Mesenchymal stem cell (in vitro differentiated cells and primary cell): ENCODE data around the gene ROCK1. TPM values are rescaled to one million over a fixed set of nuclear protein-coding genes. Genes with fewer than 3 reads are reported as not detected.

Source experiments
- DNase-seq: peaks from one replicate; pipeline ENCODE4 v3.0.0-alpha.2; 2013
- H2AFZ ChIP-seq: one replicate; pipeline ENCODE4 v1.6.1; 2013; ENCODE audit warnings: low read depth, mild to moderate bottlenecking, control low read depth, inconsistent platforms, low read length, moderate library complexity
- H2AK5ac ChIP-seq: 2 replicates; pipeline ENCODE4 v1.6.1; 2013; ENCODE audit warnings: low read length, moderate library complexity, mild to moderate bottlenecking, inconsistent platforms; ENCODE audit not compliant: severe bottlenecking
- H2BK120ac ChIP-seq: one replicate; pipeline ENCODE4 v1.6.1; 2013; ENCODE audit warnings: low read depth, mild to moderate bottlenecking, inconsistent platforms, low read length, moderate library complexity
- H2BK12ac ChIP-seq, 2 experiments: one replicate each; pipeline ENCODE4 v1.6.1; 2013; ENCODE audit warnings: inconsistent platforms in 2 of 2, low read length in 2 of 2, mild to moderate bottlenecking in 2 of 2, moderate library complexity in 2 of 2, control low read depth in 1 of 2
- H2BK15ac ChIP-seq: one replicate; pipeline ENCODE4 v1.6.1; 2013; ENCODE audit warnings: mild to moderate bottlenecking, low read depth, inconsistent platforms; ENCODE audit not compliant: poor library complexity, severe bottlenecking
- H2BK5ac ChIP-seq: 2 replicates; pipeline ENCODE4 v1.6.1; 2013; ENCODE audit warnings: low read depth, mild to moderate bottlenecking, low read length, control low read depth, inconsistent platforms; ENCODE audit not compliant: poor library complexity, severe bottlenecking
- H3K14ac ChIP-seq, 2 experiments: one replicate each; pipeline ENCODE4 v1.6.1; 2013; ENCODE audit warnings: inconsistent platforms in 2 of 2, low read length in 2 of 2, control low read depth in 1 of 2, mild to moderate bottlenecking in 1 of 2, moderate library complexity in 1 of 2
- H3K18ac ChIP-seq, 2 experiments: one replicate each; pipeline ENCODE4 v1.6.1; 2013; ENCODE audit warnings: inconsistent platforms in 2 of 2, low read length in 2 of 2, control low read depth in 1 of 2, low read depth in 1 of 2, mild to moderate bottlenecking in 1 of 2
- H3K23ac ChIP-seq, 2 experiments: one replicate each; pipeline ENCODE4 v1.6.1; 2013; ENCODE audit warnings: inconsistent platforms in 2 of 2, low read length in 2 of 2, mild to moderate bottlenecking in 2 of 2, moderate library complexity in 2 of 2, control low read depth in 1 of 2
- H3K27ac ChIP-seq: 2 replicates; pipeline ENCODE4 v1.5.1; 2013; ENCODE audit warnings: mild to moderate bottlenecking, moderate library complexity, low read length, control low read depth, inconsistent platforms; ENCODE audit not compliant: poor library complexity, severe bottlenecking
- H3K27me3 ChIP-seq, 2 experiments: 2 replicates each; pipeline versions ENCODE4 v1.6.1 to v1.7.0; 2013; ENCODE audit warnings: low read length in 2 of 2, mild to moderate bottlenecking in 2 of 2, moderate library complexity in 2 of 2, control low read depth in 1 of 2, inconsistent platforms in 1 of 2; ENCODE audit not compliant: control insufficient read depth in 1 of 2, insufficient read depth in 1 of 2
- H3K36me3 ChIP-seq, 2 experiments: 2 replicates each; pipeline versions ENCODE4 v1.6.1 to v1.7.0; 2013; ENCODE audit warnings: low read length in 2 of 2, control low read depth in 1 of 2, inconsistent platforms in 1 of 2, low read depth in 1 of 2, mild to moderate bottlenecking in 1 of 2; ENCODE audit not compliant: insufficient read depth in 2 of 2, control insufficient read depth in 1 of 2
- H3K4ac ChIP-seq, 2 experiments: one replicate each; pipeline ENCODE4 v1.6.1; 2013; ENCODE audit warnings: inconsistent platforms in 2 of 2, low read length in 2 of 2, mild to moderate bottlenecking in 2 of 2, moderate library complexity in 2 of 2, control low read depth in 1 of 2, low read depth in 1 of 2
- H3K4me1 ChIP-seq: 2 replicates; pipeline ENCODE4 v1.6.1; 2013; ENCODE audit warnings: low read depth, low read length, control low read depth; ENCODE audit not compliant: control insufficient read depth, insufficient read depth
- H3K4me2 ChIP-seq: 2 replicates; pipeline ENCODE4 v1.6.1; 2013; ENCODE audit warnings: low read length, mild to moderate bottlenecking, inconsistent platforms; ENCODE audit not compliant: poor library complexity, severe bottlenecking
- H3K4me3 ChIP-seq, 2 experiments: 2 replicates each; pipeline versions ENCODE4 v1.5.1 to v1.7.0; 2013; ENCODE audit warnings: low read length in 2 of 2, mild to moderate bottlenecking in 2 of 2, control low read depth in 1 of 2, low read depth in 1 of 2; ENCODE audit not compliant: insufficient read depth in 1 of 2
- H3K79me1 ChIP-seq: replicated peaks from 2 replicates; pipeline ENCODE4 v1.6.1; 2013; ENCODE audit warnings: mild to moderate bottlenecking, control low read depth, low read length, inconsistent platforms; ENCODE audit not compliant: poor library complexity, severe bottlenecking
- H3K9ac ChIP-seq: 2 replicates; pipeline ENCODE4 v1.7.0; 2013; ENCODE audit warnings: mild to moderate bottlenecking, low read length, moderate library complexity
- H3K9me3 ChIP-seq: 2 replicates; pipeline ENCODE4 v1.7.0; 2013; ENCODE audit warnings: mild to moderate bottlenecking, low read length; ENCODE audit not compliant: control insufficient read depth
- H4K8ac ChIP-seq: one replicate; pipeline ENCODE4 v1.6.1; 2013; ENCODE audit warnings: inconsistent platforms, mild to moderate bottlenecking, low read length, moderate library complexity
- H4K91ac ChIP-seq: one replicate; pipeline ENCODE4 v1.6.1; 2013; ENCODE audit warnings: mild to moderate bottlenecking, low read length, inconsistent platforms
- WGBS: methylation state at CpG from one replicate; pipeline ENCODE4 v1.1.7; 2013; ENCODE audit warnings: mixed read lengths; 5-methylcytosine and 5-hydroxymethylcytosine counted together
- polyA plus RNA-seq, 2 experiments: library from polyadenylated mRNA; stranded (reverse); fragments of 200-250 nt; gene quantifications; one replicate each; pipeline ENCODE4 v1.2.3, GENCODE V29; 2013

The ROCK1 gene
- 36.5 TPM for polyA plus RNA-seq (2013, experiment 1 of 2)
- 34.1 TPM for polyA plus RNA-seq (2013, experiment 2 of 2)

DNA sequence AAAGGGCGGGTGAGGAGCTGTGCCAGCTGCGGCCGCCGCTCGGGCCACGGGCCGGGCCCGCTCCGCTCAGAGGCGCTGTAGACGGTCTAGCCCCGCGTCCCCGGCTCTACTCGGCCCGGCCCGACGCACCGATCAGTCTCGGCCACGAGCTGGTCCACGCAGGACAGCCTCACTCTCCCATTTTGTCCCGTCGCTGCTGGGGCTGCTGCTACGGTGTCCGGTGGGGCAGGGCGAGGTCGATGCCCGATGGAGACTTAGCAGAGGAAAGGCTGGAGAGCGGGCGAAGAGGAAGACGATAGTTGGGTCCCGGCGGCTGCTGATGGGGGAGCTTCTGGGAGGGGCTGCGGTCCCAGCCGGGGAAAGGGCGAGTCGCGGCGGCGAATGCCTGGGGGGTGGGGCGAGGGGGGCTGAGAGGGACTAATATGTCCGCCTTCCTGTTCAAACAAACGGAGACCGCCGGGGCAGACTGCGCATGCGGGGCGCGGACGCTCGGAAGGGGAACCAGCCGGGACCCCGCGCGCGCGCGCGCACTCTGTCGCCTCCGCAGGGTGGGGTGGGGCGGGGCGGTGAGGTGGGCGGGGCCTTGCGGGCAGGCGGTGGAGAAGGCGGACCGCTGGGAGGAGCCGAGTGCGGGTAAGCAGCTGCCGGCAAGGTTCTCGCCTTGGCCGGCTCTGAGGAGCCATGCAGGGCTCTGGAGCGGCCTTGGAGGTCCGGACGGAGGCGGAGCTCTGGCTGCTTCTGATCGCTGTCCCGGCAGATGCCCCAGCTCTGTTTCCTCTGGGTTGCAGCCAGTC lies at the start of gene ROCK1:
TSS of gene ROCK1 (minus strand) at position 468 of the 794 bp plus-strand sequence. CDS start 903 bp downstream, outside the sequence.
- peak within 1 kb of the TSS; percentile 91 for H4K91ac ChIP-seq
- no peaks in the 10 kb centered on the region for H3K27me3 ChIP-seq
- peak within 1 kb of the TSS; percentile 99 for H3K4me3 ChIP-seq
- H3K23ac ChIP-seq = peak within 1 kb of the TSS in 1 of 2 experiments; percentile 98
- H3K9me3 ChIP-seq = no peaks in the 10 kb centered on the region
- H3K4me2 ChIP-seq = peak within 1 kb of the TSS; percentile 71
- H3K79me1 ChIP-seq = no peaks in the 10 kb centered on the region
- peak within 1 kb of the TSS; percentile 81 for H2BK5ac ChIP-seq
- H2BK12ac ChIP-seq = peak within 1 kb of the TSS in 1 of 2 experiments; percentile 83
- WGBS = under 1% methylated on average over 63 of the region's 80 CpGs
- peaks cover 2% of the 10 kb centered on the region for H3K4me1 ChIP-seq
- H2AFZ ChIP-seq = peak within 1 kb of the TSS; percentile 96
- H3K9ac ChIP-seq = peak within 1 kb of the TSS; percentile 98
- peak within 1 kb of the TSS; percentile 80 to 100 for H3K4ac ChIP-seq
- peak within 1 kb of the TSS; percentile 97 for H2BK15ac ChIP-seq
- H3K18ac ChIP-seq = peak within 1 kb of the TSS; percentile 98 to 100
- peak within 1 kb of the TSS; percentile 77 for H2BK120ac ChIP-seq
- peak within 1 kb of the TSS; percentile 97 for H4K8ac ChIP-seq
- H2AK5ac ChIP-seq = no peak within 1 kb of the TSS
- no peaks in the 10 kb centered on the region for H3K36me3 ChIP-seq
- peak within 1 kb of the TSS; percentile 39 to 100 for H3K14ac ChIP-seq
- DNase-seq = peak; percentile 97
- H3K27ac ChIP-seq = peak within 1 kb of the TSS; percentile 98

DNA sequence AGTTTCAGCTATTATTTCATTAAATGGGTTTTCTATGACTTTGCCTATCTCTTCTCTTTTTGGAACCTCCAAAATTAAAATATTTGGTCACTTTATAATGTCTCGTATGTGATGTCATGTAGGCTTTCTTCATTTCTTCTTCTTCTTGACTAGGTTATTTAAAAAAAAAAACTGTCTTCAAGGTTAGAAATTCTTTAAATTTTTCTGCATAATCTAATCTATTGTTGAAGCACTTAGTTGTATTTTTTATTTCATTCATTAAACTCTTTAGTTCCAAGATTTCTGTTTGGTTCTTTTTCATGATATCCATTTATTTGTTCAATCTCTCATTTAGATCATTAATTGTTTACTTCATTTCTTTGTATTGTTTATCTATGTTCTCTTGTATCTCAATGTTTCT lies 43.8 kb upstream of the ROCK1 start:
- Histone ChIP-seq H2BK5ac (no peak overlapping the region), H3K4ac (no peak overlapping the region), H3K9me3 (peaks cover 32% of the 10 kb centered on the region), H2AK5ac (no peak overlapping the region), H2BK120ac (no peak overlapping the region), H2BK15ac (no peak overlapping the region), H3K4me1 (no peaks in the 10 kb centered on the region), H3K18ac (no peak overlapping the region), H3K4me2 (no peak overlapping the region), H3K27ac (no peak overlapping the region), H4K91ac (no peak overlapping the region), H3K14ac (no peak overlapping the region), H2BK12ac (no peak overlapping the region), H3K79me1 (no peaks in the 10 kb centered on the region), H3K23ac (no peak overlapping the region), H3K4me3 (peak overlapping the region in 1 of 2 experiments; percentile 14), H3K36me3 (no peaks in the 10 kb centered on the region), H3K9ac (no peak overlapping the region), H4K8ac (no peak overlapping the region), H2AFZ (no peak overlapping the region), H3K27me3 (no peaks in the 10 kb centered on the region)
- no peak for DNase-seq
- no CpG with 5 or more reads among the region's 1 CpG for WGBS

DNA sequence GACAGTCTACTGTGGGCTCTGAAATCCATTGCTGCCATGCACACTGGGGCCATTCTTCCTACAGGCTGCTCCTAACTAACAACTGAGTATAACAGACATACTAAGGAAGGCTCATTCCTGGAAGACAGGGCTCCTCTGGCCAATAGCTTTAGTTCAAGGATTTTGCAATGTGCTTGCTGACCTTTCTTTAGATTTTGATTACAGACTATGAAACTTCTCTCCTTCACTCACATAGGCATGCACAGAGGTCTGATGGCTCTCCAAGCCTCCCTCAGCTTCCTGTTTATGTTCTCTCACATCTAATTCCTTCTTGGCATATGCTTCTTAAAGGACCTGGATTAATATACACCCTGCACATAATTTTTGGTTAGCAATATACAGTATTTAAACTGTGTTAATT lies 34.4 kb upstream of the ROCK1 start:
- Histone ChIP-seq H3K9ac (no peak overlapping the region), H3K14ac (no peak overlapping the region), H3K23ac (no peak overlapping the region), H3K9me3 (peaks cover 5% of the 10 kb centered on the region), H3K79me1 (no peaks in the 10 kb centered on the region), H3K18ac (no peak overlapping the region), H2AK5ac (no peak overlapping the region), H2AFZ (no peak overlapping the region), H2BK5ac (no peak overlapping the region), H2BK12ac (no peak overlapping the region), H3K4me3 (no peak overlapping the region), H3K27ac (no peak overlapping the region), H4K8ac (no peak overlapping the region), H2BK120ac (no peak overlapping the region), H3K36me3 (no peaks in the 10 kb centered on the region), H3K27me3 (no peaks in the 10 kb centered on the region), H3K4me1 (no peaks in the 10 kb centered on the region), H3K4me2 (no peak overlapping the region), H2BK15ac (no peak overlapping the region), H4K91ac (no peak overlapping the region), H3K4ac (no peak overlapping the region)
- DNase-seq = no peak

DNA sequence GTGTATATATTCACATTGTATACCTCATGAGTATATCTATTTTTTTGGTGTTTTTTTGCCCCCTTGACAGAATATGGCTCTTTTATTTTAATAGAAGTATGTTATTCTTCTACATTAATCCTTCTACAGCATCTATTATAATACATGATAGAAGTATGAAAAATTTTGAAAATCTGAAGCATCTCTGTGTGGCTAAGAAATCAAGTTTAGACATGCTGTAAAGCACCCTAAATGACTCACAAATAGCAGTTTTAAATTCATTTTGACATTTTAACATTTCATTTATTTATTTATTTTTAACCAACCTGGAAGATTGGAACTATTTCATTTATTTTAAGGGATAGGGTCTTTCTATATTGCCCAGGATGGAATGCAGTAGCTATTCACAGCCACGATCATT lies 33.8 kb upstream of the ROCK1 start:
- no peaks in the 10 kb centered on the region for H3K4me1 ChIP-seq
- no peak overlapping the region for H3K4me2 ChIP-seq
- no peak overlapping the region for H3K4me3 ChIP-seq
- DNase-seq = no peak
- no peak overlapping the region for H3K14ac ChIP-seq
- no peaks in the 10 kb centered on the region for H3K79me1 ChIP-seq
- no peak overlapping the region for H2BK5ac ChIP-seq
- no peak overlapping the region for H2AFZ ChIP-seq
- H3K9me3 ChIP-seq = peaks cover 5% of the 10 kb centered on the region
- no peak overlapping the region for H3K4ac ChIP-seq
- no peaks in the 10 kb centered on the region for H3K27me3 ChIP-seq
- H2AK5ac ChIP-seq = no peak overlapping the region
- no peak overlapping the region for H4K8ac ChIP-seq
- H3K23ac ChIP-seq = no peak overlapping the region
- H4K91ac ChIP-seq = no peak overlapping the region
- no peak overlapping the region for H3K9ac ChIP-seq
- H2BK120ac ChIP-seq = no peak overlapping the region
- no peak overlapping the region for H2BK15ac ChIP-seq
- no peaks in the 10 kb centered on the region for H3K36me3 ChIP-seq
- WGBS = 67% methylated on average over 1 of the region's 1 CpG
- H2BK12ac ChIP-seq = no peak overlapping the region
- no peak overlapping the region for H3K18ac ChIP-seq
- H3K27ac ChIP-seq = no peak overlapping the region
